IMR-90 (cell line): ENCODE data around the gene XIAP. TPM values are rescaled to one million over a fixed set of nuclear protein-coding genes. Genes with fewer than 3 reads are reported as not detected.

Source experiments
- ATAC-seq: fragments of 200-7000 bp; cut with Tn5 transposase; 2 replicates; pipeline ENCODE4 v1.9.1; 2020; ENCODE audit warnings: low read depth, mild to moderate bottlenecking, moderate library complexity
- BruUV-seq: library from RNA; stranded (reverse); fragments of 400-500 nt; replicated peaks from 2 replicates; lab custom pipeline; 2021; lab: Mats Ljungman, UMichigan
- CTCF ChIA-PET: fragments of 300-600 bp; formaldehyde crosslinking; extraction: SDS; loops from one replicate; lab custom pipeline; 2021; ENCODE audit warnings: antibody characterized with exemption; lab: Yijun Ruan, JAX
- POLR2A ChIA-PET: fragments of 300-600 bp; sonication (Branson Sonifier 250); formaldehyde crosslinking; loops from one replicate; lab custom pipeline; 2022; ENCODE audit warnings: antibody characterized with exemption; ENCODE audit not compliant: unreplicated experiment; lab: Charles Lee
- DNase-seq: peaks from one replicate; pipeline ENCODE4 v3.0.0; 2013
- H2AFZ ChIP-seq: replicated peaks from 2 replicates; pipeline ENCODE3; 2013; ENCODE audit warnings: low read length, mild to moderate bottlenecking; ENCODE audit not compliant: poor library complexity
- H2AK5ac ChIP-seq: 2 replicates; pipeline ENCODE4 v1.6.1; 2013; ENCODE audit warnings: low read depth, low read length, inconsistent platforms
- H2AK9ac ChIP-seq: replicated peaks from 2 replicates; pipeline ENCODE3; 2013; ENCODE audit warnings: mild to moderate bottlenecking, low read depth, low read length, moderate library complexity; ENCODE audit not compliant: poor library complexity
- H2BK120ac ChIP-seq: 2 replicates; pipeline ENCODE4 v1.6.1; 2013; ENCODE audit warnings: low read depth, low read length, inconsistent platforms
- H2BK15ac ChIP-seq: 3 replicates; pipeline ENCODE4 v1.6.1; 2013; ENCODE audit warnings: low read depth, low read length, inconsistent platforms
- H2BK20ac ChIP-seq: 2 replicates; pipeline ENCODE4 v1.6.1; 2013; ENCODE audit warnings: low read depth, mild to moderate bottlenecking, inconsistent platforms, low read length, moderate library complexity
- H2BK5ac ChIP-seq: 2 replicates; pipeline ENCODE4 v1.6.1; 2013; ENCODE audit warnings: mild to moderate bottlenecking, low read depth, low read length, inconsistent platforms; ENCODE audit not compliant: poor library complexity, severe bottlenecking
- H3K14ac ChIP-seq: replicated peaks from 2 replicates; pipeline ENCODE4 v1.6.1; 2013; ENCODE audit warnings: low read depth, low read length, inconsistent platforms
- H3K18ac ChIP-seq: 2 replicates; pipeline ENCODE4 v1.6.1; 2013; ENCODE audit warnings: low read depth, low read length, control low read depth
- H3K23ac ChIP-seq: 2 replicates; pipeline ENCODE4 v1.6.1; 2013; ENCODE audit warnings: low read depth, low read length, inconsistent platforms
- H3K27ac ChIP-seq: 2 replicates; pipeline ENCODE4 v1.5.1; 2013; ENCODE audit warnings: mild to moderate bottlenecking, control low read depth, low read length; ENCODE audit not compliant: insufficient read depth
- H3K27me3 ChIP-seq: 2 replicates; pipeline ENCODE4 v1.6.1; 2013; ENCODE audit warnings: low read length; ENCODE audit not compliant: control insufficient read depth, insufficient read depth
- H3K36me3 ChIP-seq: 2 replicates; pipeline ENCODE4 v1.6.1; 2013; ENCODE audit warnings: low read length, mixed read lengths; ENCODE audit not compliant: control insufficient read depth, insufficient read depth
- H3K4ac ChIP-seq: 2 replicates; pipeline ENCODE4 v1.6.1; 2013; ENCODE audit warnings: low read depth, low read length, inconsistent platforms
- H3K4me1 ChIP-seq: 2 replicates; pipeline ENCODE4 v1.6.1; 2013; ENCODE audit warnings: low read length, mixed read lengths; ENCODE audit not compliant: control insufficient read depth, insufficient read depth
- H3K4me2 ChIP-seq: 2 replicates; pipeline ENCODE4 v1.6.1; 2013; ENCODE audit warnings: low read depth, mild to moderate bottlenecking, control low read depth, low read length, moderate library complexity
- H3K4me3 ChIP-seq: 2 replicates; pipeline ENCODE4 v1.5.1; 2013; ENCODE audit warnings: low read depth, mild to moderate bottlenecking, control low read depth, low read length, moderate library complexity; ENCODE audit not compliant: insufficient read depth
- H3K56ac ChIP-seq: 2 replicates; pipeline ENCODE4 v1.6.1; 2013; ENCODE audit warnings: low read length, inconsistent platforms; ENCODE audit not compliant: insufficient read depth; ENCODE audit errors: extremely low read depth
- H3K79me1 ChIP-seq, 2 experiments: 2 replicates each; pipeline ENCODE4 v1.6.1; 2013; ENCODE audit warnings: low read length in 2 of 2, inconsistent platforms in 1 of 2, low read depth in 1 of 2
- H3K9ac ChIP-seq: 2 replicates; pipeline ENCODE4 v1.6.1; 2013; ENCODE audit warnings: low read depth, low read length, control low read depth
- H3K9me1 ChIP-seq: 2 replicates; pipeline ENCODE4 v1.6.1; 2013; ENCODE audit warnings: low read length, inconsistent platforms; ENCODE audit not compliant: insufficient read depth
- H3K9me3 ChIP-seq: 2 replicates; pipeline ENCODE4 v1.6.1; 2013; ENCODE audit warnings: low read length; ENCODE audit not compliant: control insufficient read depth, insufficient read depth
- H4K20me1 ChIP-seq: 2 replicates; pipeline ENCODE4 v1.6.1; 2013; ENCODE audit warnings: low read length, inconsistent platforms; ENCODE audit not compliant: insufficient read depth
- H4K5ac ChIP-seq: 2 replicates; pipeline ENCODE4 v1.6.1; 2013; ENCODE audit warnings: mild to moderate bottlenecking, low read depth, low read length, control low read depth
- H4K8ac ChIP-seq, 2 experiments: 2 replicates each; pipeline ENCODE4 v1.6.1; 2013; ENCODE audit warnings: low read depth in 2 of 2, low read length in 2 of 2, control low read depth in 1 of 2, inconsistent platforms in 1 of 2
- H4K91ac ChIP-seq: 2 replicates; pipeline ENCODE4 v1.6.1; 2013; ENCODE audit warnings: low read depth, low read length, inconsistent platforms; ENCODE audit not compliant: insufficient read depth
- CHD1 ChIP-seq: IDR thresholded peaks from 2 replicates; pipeline ENCODE4 v1.6.1; 2012; ENCODE audit warnings: low read depth, low read length, improper control_type of control experiment
- RCOR1 ChIP-seq: IDR thresholded peaks from 2 replicates; pipeline ENCODE4 v1.6.1; 2012; ENCODE audit warnings: mild to moderate bottlenecking, low read length, improper control_type of control experiment; ENCODE audit not compliant: insufficient replicate concordance
- WGBS, 2 experiments: methylation state at CpG; one replicate each; pipeline versions ENCODE4 v1.1.5 to v1.1.7; 2013; ENCODE audit warnings: missing lambda C conversion rate in 2 of 2; ENCODE audit not compliant: insufficient read length in 1 of 2; ENCODE audit errors: extremely low coverage in 2 of 2; 5-methylcytosine and 5-hydroxymethylcytosine counted together
- dilution Hi-C: fragments of 300-500 bp; cut with HindIII; formaldehyde crosslinking; loops from one replicate; pipeline ENCODE4 v1.14.3; 2018; ENCODE audit warnings: low sequenced_read_pairs; ENCODE audit not compliant: unreplicated experiment
- in situ Hi-C: fragments of 300-500 bp; cut with MboI; formaldehyde crosslinking; loops from 3 replicates; pipeline ENCODE4 v1.14.3; 2019; ENCODE audit warnings: low sequenced_read_pairs, inconsistent platforms, mixed read lengths
- intact Hi-C: fragments of 100-400 bp; cut with micrococcal nuclease; formaldehyde crosslinking; loops from 2 replicates; pipeline ENCODE4 v1.10.0; 2022
- polyA plus RNA-seq, 3 experiments: library from polyadenylated mRNA; depleted of rRNA; stranded (reverse); fragments of >200 nt; gene quantifications; 2 replicates each; pipeline ENCODE4 v1.2.3, GENCODE V29; 2012; ENCODE audit warnings: low replicate concordance in 1 of 3
- total RNA-seq: library from RNA; depleted of rRNA; stranded (reverse); fragments of >200 nt; gene quantifications from 2 replicates; pipeline ENCODE4 v1.2.3, GENCODE V29; 2012

The XIAP gene
- total and polyA plus RNA-seq, 2 of the 4 experiments (the other 2 are of a cell fraction), result 8.1 to 17.4 TPM

DNA sequence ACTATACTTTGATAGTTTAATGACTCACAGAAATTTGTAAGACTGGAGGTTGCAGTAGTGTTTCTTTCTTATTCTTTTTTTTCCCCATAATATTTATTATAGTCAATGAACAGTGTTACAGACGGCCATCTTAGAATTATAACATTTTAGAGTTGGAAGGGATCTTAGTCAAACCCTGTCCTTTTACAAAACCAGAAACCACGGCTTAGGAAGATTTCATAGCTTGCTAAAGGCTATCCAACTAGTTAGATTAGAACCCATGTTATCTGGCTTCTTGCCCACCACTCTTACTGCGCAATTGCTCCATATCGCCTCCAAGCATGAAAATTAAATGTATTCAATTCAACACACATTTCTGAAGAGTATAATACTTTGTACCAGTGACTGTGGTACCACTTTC, 1.1 kb downstream of the XIAP start:
- no peak for TF ChIP-seq RCOR1
- TF ChIP-seq CHD1, result 0 out of 2 replicates have a peak, but pooled peaks have one; percentile 23
- H2BK15ac ChIP-seq, result no peak overlapping the region
- CTCF ChIA-PET, result no interaction called here
- H3K4me2 ChIP-seq, result peak overlapping the region; percentile 89
- POLR2A ChIA-PET, result no interaction called here
- H2AK5ac ChIP-seq, result no peak overlapping the region
- peak overlapping the region; percentile 84 for H3K4ac ChIP-seq
- peak overlapping the region; percentile 79; the same call in 1 of the 2 replicates for H3K18ac ChIP-seq
- H3K27me3 ChIP-seq, result no peaks in the 10 kb centered on the region
- no peak overlapping the region for H2AFZ ChIP-seq
- 0 out of 2 replicates have a peak overlapping the region, but pooled peaks have one; percentile 13 for H3K14ac ChIP-seq
- WGBS, 2 experiments, result no CpG with 5 or more reads among the region's 4 CpGs
- H3K4me3 ChIP-seq, result peak overlapping the region; percentile 90
- H3K27ac ChIP-seq, result peak overlapping the region; percentile 87
- no peaks in the 10 kb centered on the region for H4K20me1 ChIP-seq
- H2AK9ac ChIP-seq, result no peak overlapping the region
- intact Hi-C loops, result no loop called here
- H3K23ac ChIP-seq, result peak overlapping the region; percentile 81; the same call in 1 of the 2 replicates
- no peak overlapping the region for H2BK20ac ChIP-seq
- peak overlapping the region; percentile 91 for H2BK5ac ChIP-seq
- H4K5ac ChIP-seq, result peak overlapping the region; percentile 77; the same call in 1 of the 2 replicates
- dilution Hi-C loops, result no loop called here
- TSS peak; percentile 68 for BruUV-seq
- H3K36me3 ChIP-seq, result no peaks in the 10 kb centered on the region
- peak overlapping the region; percentile 64 to 95; a peak in 3 of 4 replicates for H4K8ac ChIP-seq
- in situ Hi-C loops, result no loop called here
- H3K9me1 ChIP-seq, result no peaks in the 10 kb centered on the region
- no peak overlapping the region; the same call in 1 of the 2 replicates for H4K91ac ChIP-seq
- no peaks in the 10 kb centered on the region; the same call in 1 of the 2 replicates for H3K9me3 ChIP-seq
- H3K9ac ChIP-seq, result peak overlapping the region; percentile 78
- no peaks in the 10 kb centered on the region for H3K4me1 ChIP-seq
- ATAC-seq (no peak), DNase-seq (peak; percentile 19)
- H3K79me1 ChIP-seq, result no peaks in the 10 kb centered on the region
- H3K56ac ChIP-seq, result peak overlapping the region; percentile 97; the same call in 1 of the 2 replicates
- no peak overlapping the region for H2BK120ac ChIP-seq
